IMR-90 (cell line): ENCODE results near the gene PRSS12. TPM values are rescaled to one million over a fixed set of nuclear protein-coding genes. Genes with fewer than 3 reads are reported as not detected.

Experiments
- ATAC-seq: fragments of 200-7000 bp; cut with Tn5 transposase; 2 replicates; pipeline ENCODE4 v1.9.1; 2020; ENCODE audit warnings: low read depth, mild to moderate bottlenecking, moderate library complexity
- BruUV-seq: library from RNA; stranded (reverse); fragments of 400-500 nt; replicated peaks from 2 replicates; lab custom pipeline; 2021; lab: Mats Ljungman, UMichigan
- CTCF ChIA-PET: fragments of 300-600 bp; formaldehyde crosslinking; extraction: SDS; loops from one replicate; lab custom pipeline; 2021; ENCODE audit warnings: antibody characterized with exemption; lab: Yijun Ruan, JAX
- POLR2A ChIA-PET: fragments of 300-600 bp; sonication (Branson Sonifier 250); formaldehyde crosslinking; loops from one replicate; lab custom pipeline; 2022; ENCODE audit warnings: antibody characterized with exemption; ENCODE audit not compliant: unreplicated experiment; lab: Charles Lee
- DNase-seq: peaks from one replicate; pipeline ENCODE4 v3.0.0; 2013
- H2AFZ ChIP-seq: replicated peaks from 2 replicates; pipeline ENCODE3; 2013; ENCODE audit warnings: low read length, mild to moderate bottlenecking; ENCODE audit not compliant: poor library complexity
- H2AK5ac ChIP-seq: 2 replicates; pipeline ENCODE4 v1.6.1; 2013; ENCODE audit warnings: low read depth, low read length, inconsistent platforms
- H2AK9ac ChIP-seq: replicated peaks from 2 replicates; pipeline ENCODE3; 2013; ENCODE audit warnings: mild to moderate bottlenecking, low read depth, low read length, moderate library complexity; ENCODE audit not compliant: poor library complexity
- H2BK120ac ChIP-seq: 2 replicates; pipeline ENCODE4 v1.6.1; 2013; ENCODE audit warnings: low read depth, low read length, inconsistent platforms
- H2BK15ac ChIP-seq: 3 replicates; pipeline ENCODE4 v1.6.1; 2013; ENCODE audit warnings: low read depth, low read length, inconsistent platforms
- H2BK20ac ChIP-seq: 2 replicates; pipeline ENCODE4 v1.6.1; 2013; ENCODE audit warnings: low read depth, mild to moderate bottlenecking, inconsistent platforms, low read length, moderate library complexity
- H2BK5ac ChIP-seq: 2 replicates; pipeline ENCODE4 v1.6.1; 2013; ENCODE audit warnings: mild to moderate bottlenecking, low read depth, low read length, inconsistent platforms; ENCODE audit not compliant: poor library complexity, severe bottlenecking
- H3K14ac ChIP-seq: replicated peaks from 2 replicates; pipeline ENCODE4 v1.6.1; 2013; ENCODE audit warnings: low read depth, low read length, inconsistent platforms
- H3K18ac ChIP-seq: 2 replicates; pipeline ENCODE4 v1.6.1; 2013; ENCODE audit warnings: low read depth, low read length, control low read depth
- H3K23ac ChIP-seq: 2 replicates; pipeline ENCODE4 v1.6.1; 2013; ENCODE audit warnings: low read depth, low read length, inconsistent platforms
- H3K27ac ChIP-seq: 2 replicates; pipeline ENCODE4 v1.5.1; 2013; ENCODE audit warnings: mild to moderate bottlenecking, control low read depth, low read length; ENCODE audit not compliant: insufficient read depth
- H3K27me3 ChIP-seq: 2 replicates; pipeline ENCODE4 v1.6.1; 2013; ENCODE audit warnings: low read length; ENCODE audit not compliant: control insufficient read depth, insufficient read depth
- H3K36me3 ChIP-seq: 2 replicates; pipeline ENCODE4 v1.6.1; 2013; ENCODE audit warnings: low read length, mixed read lengths; ENCODE audit not compliant: control insufficient read depth, insufficient read depth
- H3K4ac ChIP-seq: 2 replicates; pipeline ENCODE4 v1.6.1; 2013; ENCODE audit warnings: low read depth, low read length, inconsistent platforms
- H3K4me1 ChIP-seq: 2 replicates; pipeline ENCODE4 v1.6.1; 2013; ENCODE audit warnings: low read length, mixed read lengths; ENCODE audit not compliant: control insufficient read depth, insufficient read depth
- H3K4me2 ChIP-seq: 2 replicates; pipeline ENCODE4 v1.6.1; 2013; ENCODE audit warnings: low read depth, mild to moderate bottlenecking, control low read depth, low read length, moderate library complexity
- H3K4me3 ChIP-seq: 2 replicates; pipeline ENCODE4 v1.5.1; 2013; ENCODE audit warnings: low read depth, mild to moderate bottlenecking, control low read depth, low read length, moderate library complexity; ENCODE audit not compliant: insufficient read depth
- H3K56ac ChIP-seq: 2 replicates; pipeline ENCODE4 v1.6.1; 2013; ENCODE audit warnings: low read length, inconsistent platforms; ENCODE audit not compliant: insufficient read depth; ENCODE audit errors: extremely low read depth
- H3K79me1 ChIP-seq, 2 experiments: 2 replicates each; pipeline ENCODE4 v1.6.1; 2013; ENCODE audit warnings: low read length in 2 of 2, inconsistent platforms in 1 of 2, low read depth in 1 of 2
- H3K9ac ChIP-seq: 2 replicates; pipeline ENCODE4 v1.6.1; 2013; ENCODE audit warnings: low read depth, low read length, control low read depth
- H3K9me1 ChIP-seq: 2 replicates; pipeline ENCODE4 v1.6.1; 2013; ENCODE audit warnings: low read length, inconsistent platforms; ENCODE audit not compliant: insufficient read depth
- H3K9me3 ChIP-seq: 2 replicates; pipeline ENCODE4 v1.6.1; 2013; ENCODE audit warnings: low read length; ENCODE audit not compliant: control insufficient read depth, insufficient read depth
- H4K20me1 ChIP-seq: 2 replicates; pipeline ENCODE4 v1.6.1; 2013; ENCODE audit warnings: low read length, inconsistent platforms; ENCODE audit not compliant: insufficient read depth
- H4K5ac ChIP-seq: 2 replicates; pipeline ENCODE4 v1.6.1; 2013; ENCODE audit warnings: mild to moderate bottlenecking, low read depth, low read length, control low read depth
- H4K8ac ChIP-seq, 2 experiments: 2 replicates each; pipeline ENCODE4 v1.6.1; 2013; ENCODE audit warnings: low read depth in 2 of 2, low read length in 2 of 2, control low read depth in 1 of 2, inconsistent platforms in 1 of 2
- H4K91ac ChIP-seq: 2 replicates; pipeline ENCODE4 v1.6.1; 2013; ENCODE audit warnings: low read depth, low read length, inconsistent platforms; ENCODE audit not compliant: insufficient read depth
- CEBPB ChIP-seq: IDR thresholded peaks from 2 replicates; pipeline ENCODE4 v1.6.1; 2012; ENCODE audit warnings: low read depth, low read length, improper control_type of control experiment
- CHD1 ChIP-seq: IDR thresholded peaks from 2 replicates; pipeline ENCODE4 v1.6.1; 2012; ENCODE audit warnings: low read depth, low read length, improper control_type of control experiment
- FOS ChIP-seq: fragments of 150-350 bp; IDR thresholded peaks from 2 replicates; pipeline ENCODE4 v1.6.1; 2016; ENCODE audit warnings: low read depth, low read length
- MAFK ChIP-seq: IDR thresholded peaks from 2 replicates; pipeline ENCODE4 v1.6.1; 2012; ENCODE audit warnings: low read depth, low read length, improper control_type of control experiment
- MAZ ChIP-seq: IDR thresholded peaks from 2 replicates; pipeline ENCODE4 v1.6.1; 2012; ENCODE audit warnings: low read depth, mild to moderate bottlenecking, low read length, improper control_type of control experiment, moderate library complexity, borderline replicate concordance
- NFE2L2 ChIP-seq: fragments of 150-350 bp; IDR thresholded peaks from 2 replicates; pipeline ENCODE4 v1.6.1; 2016; ENCODE audit warnings: low read depth, mild to moderate bottlenecking, low read length
- POLR2A ChIP-seq: IDR thresholded peaks from 2 replicates; pipeline ENCODE4 v1.6.1; 2012; ENCODE audit warnings: mild to moderate bottlenecking, low read depth, low read length
- SMC3 ChIP-seq: fragments of 150-350 bp; IDR thresholded peaks from 2 replicates; pipeline ENCODE4 v1.6.1; 2016; ENCODE audit warnings: low read depth, mild to moderate bottlenecking, antibody characterized with exemption, low read length, moderate library complexity
- WGBS, 2 experiments: methylation state at CpG; one replicate each; pipeline versions ENCODE4 v1.1.5 to v1.1.7; 2013; ENCODE audit warnings: missing lambda C conversion rate in 2 of 2; ENCODE audit not compliant: insufficient read length in 1 of 2; ENCODE audit errors: extremely low coverage in 2 of 2; 5-methylcytosine and 5-hydroxymethylcytosine counted together
- dilution Hi-C: fragments of 300-500 bp; cut with HindIII; formaldehyde crosslinking; loops from one replicate; pipeline ENCODE4 v1.14.3; 2018; ENCODE audit warnings: low sequenced_read_pairs; ENCODE audit not compliant: unreplicated experiment
- in situ Hi-C: fragments of 300-500 bp; cut with MboI; formaldehyde crosslinking; loops from 3 replicates; pipeline ENCODE4 v1.14.3; 2019; ENCODE audit warnings: low sequenced_read_pairs, inconsistent platforms, mixed read lengths
- intact Hi-C: fragments of 100-400 bp; cut with micrococcal nuclease; formaldehyde crosslinking; loops from 2 replicates; pipeline ENCODE4 v1.10.0; 2022
- polyA plus RNA-seq, 3 experiments: library from polyadenylated mRNA; depleted of rRNA; stranded (reverse); fragments of >200 nt; gene quantifications; 2 replicates each; pipeline ENCODE4 v1.2.3, GENCODE V29; 2012; ENCODE audit warnings: low replicate concordance in 1 of 3
- total RNA-seq: library from RNA; depleted of rRNA; stranded (reverse); fragments of >200 nt; gene quantifications from 2 replicates; pipeline ENCODE4 v1.2.3, GENCODE V29; 2012
- TF ChIP-seq, protein P1 (sequence below): fragments of 150-350 bp; IDR thresholded peaks from 2 replicates; pipeline ENCODE4 v1.6.1; 2017; ENCODE audit warnings: mild to moderate bottlenecking, antibody characterized with exemption, low read length, low read depth
- TF ChIP-seq, protein P2 (sequence below): fragments of 150-350 bp; IDR thresholded peaks from 2 replicates; pipeline ENCODE4 v1.6.1; 2016; ENCODE audit warnings: low read depth, mild to moderate bottlenecking, low read length, moderate library complexity, borderline replicate concordance

The PRSS12 gene
- total and polyA plus RNA-seq, 2 of the 4 experiments (the other 2 are of a cell fraction) = 51.1 to 71.5 TPM

DNA sequence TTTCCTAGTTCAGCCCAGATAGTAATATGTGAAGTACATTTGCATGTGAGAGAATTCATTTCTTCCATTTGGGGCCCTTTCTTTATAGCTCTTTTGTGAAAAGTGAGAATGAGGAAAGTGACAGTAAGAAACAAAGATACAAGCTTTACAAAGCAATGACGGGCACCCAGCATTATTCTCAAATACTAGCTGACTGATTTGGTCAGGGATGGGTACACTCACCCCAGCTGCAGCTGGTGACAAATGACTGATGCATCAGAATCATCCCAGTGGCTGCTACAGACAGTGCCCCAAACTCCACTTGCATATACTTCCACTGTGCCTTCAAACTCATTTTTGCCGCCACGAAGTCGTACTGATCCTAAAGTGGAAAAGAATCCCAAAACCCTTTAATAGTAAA, 14.8 kb downstream of the PRSS12 start:
- Histone ChIP-seq H2BK120ac (peak overlapping the region; percentile 53), H2AFZ (no peak overlapping the region), H3K18ac (peak overlapping the region; percentile 65; the same call in 1 of the 2 replicates), H3K56ac (no peak overlapping the region), H3K9ac (no peak overlapping the region), H4K8ac (peak overlapping the region; percentile 62 to 74; a peak in 3 of 4 replicates), H3K4me1 (peaks cover 16% of the 10 kb centered on the region), H3K4me2 (no peak overlapping the region), H2BK15ac (peak overlapping the region; percentile 18; the same call in 1 of the 3 replicates), H3K79me1 (peaks cover 32 to 39% of the 10 kb centered on the region in 2 experiments), H4K20me1 (no peaks in the 10 kb centered on the region), H2BK5ac (peak overlapping the region; percentile 93), H3K9me1 (peaks cover 13% of the 10 kb centered on the region), H2BK20ac (peak overlapping the region; percentile 82; the same call in 1 of the 2 replicates), H3K27ac (peak overlapping the region; percentile 77; the same call in 1 of the 2 replicates), H4K91ac (peak overlapping the region; percentile 34), H3K4me3 (no peak overlapping the region), H2AK5ac (peak overlapping the region; percentile 65), H2AK9ac (no peak overlapping the region), H4K5ac (peak overlapping the region; percentile 9; the same call in 1 of the 2 replicates), H3K14ac (peak overlapping the region; percentile 14; the same call in 1 of the 2 replicates), H3K9me3 (no peaks in the 10 kb centered on the region), H3K36me3 (0 out of 2 replicates have a peak, but pooled peaks cover 2% of the 10 kb centered on the region), H3K4ac (peak overlapping the region; percentile 63), H3K27me3 (no peaks in the 10 kb centered on the region), H3K23ac (no peak overlapping the region; the same call in 1 of the 2 replicates)
- intact Hi-C loops = no loop called here
- POLR2A ChIA-PET = interaction anchor here (0.5 kb wide), 1 partner anchor 13 kb away, joined by 4 read pairs; no protein-coding TSS in a partner anchor
- in situ Hi-C loops = no loop called here
- dilution Hi-C loops = no loop called here
- WGBS, 2 experiments = 50% methylated on average over 1 of the region's 4 CpGs; no CpG with 5 or more reads in 1 of the 2 experiments
- peak; percentile 36 for DNase-seq
- ATAC-seq = no peak; the same call in 1 of the 2 replicates
- BruUV-seq = no TSS peak
- CTCF ChIA-PET = interaction anchor here (0.6 to 1.6 kb wide), 2 partner anchors 15 to 33 kb away, joined by 4 read pairs; partner anchors contain the start of gene PRSS12
- no peak for TF ChIP-seq FOS
- no peak for TF ChIP-seq MAZ
- no peak for TF ChIP-seq NFE2L2
- no peak for TF ChIP-seq CEBPB
- no peak for TF ChIP-seq SMC3
- no peak for TF ChIP-seq POLR2A
- no peak for TF ChIP-seq MAFK
- TF ChIP-seq, protein P1, sequence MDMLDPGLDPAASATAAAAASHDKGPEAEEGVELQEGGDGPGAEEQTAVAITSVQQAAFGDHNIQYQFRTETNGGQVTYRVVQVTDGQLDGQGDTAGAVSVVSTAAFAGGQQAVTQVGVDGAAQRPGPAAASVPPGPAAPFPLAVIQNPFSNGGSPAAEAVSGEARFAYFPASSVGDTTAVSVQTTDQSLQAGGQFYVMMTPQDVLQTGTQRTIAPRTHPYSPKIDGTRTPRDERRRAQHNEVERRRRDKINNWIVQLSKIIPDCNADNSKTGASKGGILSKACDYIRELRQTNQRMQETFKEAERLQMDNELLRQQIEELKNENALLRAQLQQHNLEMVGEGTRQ = no peak
- no peak for TF ChIP-seq CHD1
- TF ChIP-seq, protein P2, sequence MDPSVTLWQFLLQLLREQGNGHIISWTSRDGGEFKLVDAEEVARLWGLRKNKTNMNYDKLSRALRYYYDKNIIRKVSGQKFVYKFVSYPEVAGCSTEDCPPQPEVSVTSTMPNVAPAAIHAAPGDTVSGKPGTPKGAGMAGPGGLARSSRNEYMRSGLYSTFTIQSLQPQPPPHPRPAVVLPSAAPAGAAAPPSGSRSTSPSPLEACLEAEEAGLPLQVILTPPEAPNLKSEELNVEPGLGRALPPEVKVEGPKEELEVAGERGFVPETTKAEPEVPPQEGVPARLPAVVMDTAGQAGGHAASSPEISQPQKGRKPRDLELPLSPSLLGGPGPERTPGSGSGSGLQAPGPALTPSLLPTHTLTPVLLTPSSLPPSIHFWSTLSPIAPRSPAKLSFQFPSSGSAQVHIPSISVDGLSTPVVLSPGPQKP = no peak
